Measurements from ENCODE around the gene C1orf115.

GRCh38 chr1:220655509-220655908 lies 34.7 kb upstream of the C1orf115 start:
- TF ChIP-seq POLR2A (IDR thresholded peaks at IDR 0.05; ENCODE audit: low read length) (no peak), GATA1 (IDR thresholded peaks at IDR 0.05; ENCODE audit: low read depth, low read length) (no peak)

All from erythroblast (primary cell).